GM12801 (cell line): ENCODE measurements around the gene BANF1.

Experiments
- CTCF ChIP-seq: IDR thresholded peaks from one replicate; pipeline ENCODE4 v1.5.1; 2011; ENCODE audit warnings: control low read depth; ENCODE audit not compliant: insufficient read length; ENCODE audit errors: extremely low read depth

The BANF1 gene

GRCh38 chr11:66026017-66026529, 23.8 kb downstream of the BANF1 start, which contains the start of gene CATSPER1:
TSS of gene CATSPER1 (minus strand) at chr11:66026479. CDS start at chr11:66026379, 100 bp downstream.
- no peak for TF ChIP-seq CTCF

GRCh38 chr11:66032957-66033735, 30.8 kb downstream of the BANF1 start:
- TF ChIP-seq CTCF, result no peak

GRCh38 chr11:66035653-66036333, 33.5 kb downstream of the BANF1 start:
- TF ChIP-seq CTCF, result no peak

- TF ChIP-seq CTCF, result no peak
These were observed 34.0 kb downstream of the BANF1 start for GRCh38 chr11:66036334-66036710.

- no peak for TF ChIP-seq CTCF
These were observed 35.0 kb downstream of the BANF1 start for GRCh38 chr11:66037327-66037726.

- no peak for TF ChIP-seq CTCF
These were observed 37.5 kb downstream of the BANF1 start for GRCh38 chr11:66039765-66040164.

GRCh38 chr11:66042227-66042995, 40.1 kb downstream of the BANF1 start:
- TF ChIP-seq CTCF, result no peak
